Heart right ventricle (tissue), 16 donors: ENCODE results near the gene DIO1. TPM values are rescaled to one million over a fixed set of nuclear protein-coding genes. Genes with fewer than 3 reads are reported as not detected.

Experiments
- ATAC-seq, 8 donors: fragments of 200-7000 bp; cut with Tn5 transposase; one replicate each; pipeline ENCODE4 v1.9.1; 2020; ENCODE audit warnings: mild to moderate bottlenecking in 8 of 8, moderate library complexity in 8 of 8, moderate number of reproducible peaks in 1 of 8
- DNase-seq, 2 donors: peaks; one replicate each; pipeline ENCODE4 v3.0.0-alpha.2; 2020
- H3K27ac ChIP-seq, 10 donors: fragments of 200-600 bp; sonication (generic) in 2 of 10; one replicate each; pipeline versions ENCODE4 v1.5.0 to v1.8.0; 2020 to 2022; ENCODE audit warnings: mild to moderate bottlenecking in 3 of 10
- H3K27me3 ChIP-seq, 7 donors: fragments of 200-600 bp; one replicate each; pipeline ENCODE4 v1.8.0; 2021 to 2022; ENCODE audit warnings: mild to moderate bottlenecking in 2 of 7
- H3K36me3 ChIP-seq, 9 donors: fragments of 200-600 bp; sonication (generic) in 1 of 9; one replicate each; pipeline versions ENCODE4 v1.5.0 to v1.8.0; 2020 to 2022; ENCODE audit warnings: mild to moderate bottlenecking in 2 of 9
- H3K4me1 ChIP-seq, 9 donors: fragments of 200-600 bp; sonication (generic) in 1 of 9; one replicate each; pipeline versions ENCODE4 v1.5.0 to v1.8.0; 2020 to 2022; ENCODE audit warnings: mild to moderate bottlenecking in 4 of 9
- H3K4me3 ChIP-seq, 10 donors: fragments of 200-600 bp; sonication (generic) in 2 of 10; one replicate each; pipeline versions ENCODE4 v1.5.0 to v1.8.0; 2020 to 2022; ENCODE audit warnings: mild to moderate bottlenecking in 7 of 10, moderate library complexity in 2 of 10
- H3K9me3 ChIP-seq, 11 donors: fragments of 200-600 bp in 10 of 11; sonication (generic) in 2 of 11; one replicate each; pipeline versions ENCODE4 v1.5.0 to v1.8.0; 2013 to 2022; ENCODE audit warnings: mild to moderate bottlenecking in 2 of 11, control low read depth in 1 of 11, moderate library complexity in 1 of 11
- WGBS, 2 donors: extraction: QIAGEN DNeasy Blood & Tissue Kit; methylation state at CpG; one replicate each; pipeline ENCODE4 v1.1.7; 2013; ENCODE audit warnings: inconsistent platforms in 1 of 2; 5-methylcytosine and 5-hydroxymethylcytosine counted together
- intact Hi-C, 10 donors: fragments of 100-400 bp; cut with DNase I; formaldehyde crosslinking; loops; one replicate each; pipeline versions ENCODE4 v1.11.1 to v1.14.2; 2022
- polyA plus RNA-seq, 2 donors: library from polyadenylated mRNA; stranded (reverse); fragments of 200-250 nt; gene quantifications; one replicate each; pipeline ENCODE4 v1.2.3, GENCODE V29; 2013
- total RNA-seq, 10 donors: library from RNA; stranded (reverse); fragmentation: NEBNext Ultra II Directional in 3 of 10; extraction: Animal tissue kit (Norgen Biotek cat#: 25700) in 3 of 10; gene quantifications; one replicate each; pipeline versions ENCODE4 v1.2.1 to v1.2.4, GENCODE V29; 2021 to 2023
- TF ChIP-seq, protein P1 (sequence below), 9 donors: fragments of 200-600 bp; sonication (generic) in 2 of 9; IDR thresholded peaks; one replicate each; pipeline versions ENCODE4 v1.5.0 to v1.8.0; 2021 to 2022; ENCODE audit warnings: antibody characterized with exemption in 9 of 9, mild to moderate bottlenecking in 5 of 9, moderate library complexity in 1 of 9
- donor health status: Arrhythmogenic right ventricular cardiomyopathy.
- donor health status: ischemic (EF 13 %, LVEDD 7.1; RV severe dilation, severe dysfunction).
- donor health status: healthy with polysubstance abuse.
- donor health status: DM: no; HTN: yes; CAD: no.
- donor health status: DM: no; HTN: no; CAD: no.
- donor health status: ischemic (EF 25% LVEDD 6.9; RV normal size, moderate dysfunction).
- donor health status: ischemic (EF 25% LVEDD 5.7; RV mildly dilated, moderate dysfunction).
- donor health status: healthy.
- donor health status: DM: yes; HTN: yes; CAD: no.
- donor health status: Ischemic cardiomyopathy.
- donor health status: ischemic (EF 35%, LVEDD 5.7; RV mildly dilated, moderate dysfunction).
- donor health status: nonischemic (EF 11% LVEDD 7.7; RV severe dilation, severe dysfunction).
- donor health status: DM: yes; HTN: yes; CAD: no.
- donor health status: PGD.
- donor health status: ischemic (EF 29% LVEDD 5.4; RV normal size, mild dysfunction).
- donor health status: nonischemic (EF 23%, LVEDD 6.1; RV moderate dilation, normal function).

Gene DIO1
- total and polyA plus RNA-seq, 12 donors: not detected

DNA sequence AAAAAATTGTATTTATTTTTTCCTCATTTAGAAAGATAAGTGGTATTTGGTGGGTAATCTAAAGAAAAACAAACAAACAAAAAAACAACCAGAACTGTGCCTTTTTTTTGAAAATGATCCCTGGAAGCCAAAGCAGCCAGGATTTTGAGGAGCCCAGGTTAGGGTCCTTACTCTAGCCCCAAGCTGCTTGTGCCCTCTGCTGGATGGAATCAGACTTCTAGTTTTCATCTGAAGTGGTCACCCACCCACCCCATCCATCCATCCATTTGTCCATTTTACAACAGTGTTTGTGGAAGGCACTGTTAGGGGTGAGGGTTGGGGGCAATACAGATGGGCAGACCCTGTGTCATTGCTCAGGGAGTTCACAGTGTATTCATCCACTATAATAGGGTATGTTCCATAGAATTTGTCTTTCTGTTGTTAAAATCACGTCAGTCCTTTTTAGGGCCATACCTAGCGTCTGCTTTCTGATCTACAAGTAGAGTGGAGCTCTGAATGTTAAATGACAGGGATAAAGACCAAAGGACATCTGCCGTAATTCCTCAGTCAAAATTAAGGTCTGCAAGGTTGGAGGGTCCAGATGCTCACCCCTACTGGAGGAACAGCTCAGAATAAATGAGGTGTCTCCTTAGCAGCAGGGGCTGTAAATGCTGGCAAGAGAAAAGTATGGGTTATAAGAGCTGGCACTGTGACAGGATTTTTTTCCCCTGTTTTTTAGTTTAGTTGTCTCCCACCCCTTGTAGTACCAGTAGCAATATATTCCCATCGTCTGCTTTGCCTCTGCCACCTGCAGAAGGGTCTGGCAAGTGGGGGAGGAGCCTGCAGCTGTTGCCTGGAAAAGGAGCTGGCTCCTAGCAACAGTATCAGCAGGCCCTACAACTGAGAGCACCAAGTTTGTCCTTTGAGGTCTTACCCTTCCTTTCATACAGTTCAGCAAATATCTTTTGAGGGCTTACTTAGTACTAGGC, 55.3 kb downstream of the DIO1 start:
- Histone ChIP-seq H3K27me3 (no peaks in the 10 kb centered on the region), H3K27ac (peak overlapping the region in 1 of 10 donors; percentile 23), H3K4me1 (peaks cover 0 to 49% (median 28%) of the 10 kb centered on the region in 9 donors), H3K4me3 (no peak overlapping the region), H3K9me3 (no peaks in the 10 kb centered on the region), H3K36me3 (peaks cover 0 to 42% (median 14%) of the 10 kb centered on the region in 9 donors)
- TF ChIP-seq, protein P1, sequence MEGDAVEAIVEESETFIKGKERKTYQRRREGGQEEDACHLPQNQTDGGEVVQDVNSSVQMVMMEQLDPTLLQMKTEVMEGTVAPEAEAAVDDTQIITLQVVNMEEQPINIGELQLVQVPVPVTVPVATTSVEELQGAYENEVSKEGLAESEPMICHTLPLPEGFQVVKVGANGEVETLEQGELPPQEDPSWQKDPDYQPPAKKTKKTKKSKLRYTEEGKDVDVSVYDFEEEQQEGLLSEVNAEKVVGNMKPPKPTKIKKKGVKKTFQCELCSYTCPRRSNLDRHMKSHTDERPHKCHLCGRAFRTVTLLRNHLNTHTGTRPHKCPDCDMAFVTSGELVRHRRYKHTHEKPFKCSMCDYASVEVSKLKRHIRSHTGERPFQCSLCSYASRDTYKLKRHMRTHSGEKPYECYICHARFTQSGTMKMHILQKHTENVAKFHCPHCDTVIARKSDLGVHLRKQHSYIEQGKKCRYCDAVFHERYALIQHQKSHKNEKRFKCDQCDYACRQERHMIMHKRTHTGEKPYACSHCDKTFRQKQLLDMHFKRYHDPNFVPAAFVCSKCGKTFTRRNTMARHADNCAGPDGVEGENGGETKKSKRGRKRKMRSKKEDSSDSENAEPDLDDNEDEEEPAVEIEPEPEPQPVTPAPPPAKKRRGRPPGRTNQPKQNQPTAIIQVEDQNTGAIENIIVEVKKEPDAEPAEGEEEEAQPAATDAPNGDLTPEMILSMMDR (IDR thresholded peaks at IDR 0.05): peak in 7 of 9 donors; percentile 41 to 56 (median 50)
- intact Hi-C loops: loop anchor here in 6 of 10 donors (5.0 to 10.0 kb wide), 7 partner anchors 57 to 112 kb away; partner anchors contain the start of genes YIPF1 (in 4 of the 6), TCEANC2 (in 2 of the 6), TMEM59 (in 2 of the 6) and DIO1 (in 1 of the 6)
- DNase-seq: peak in 1 of 2 donors; percentile 21
- no peak for ATAC-seq
- 80 to 82% methylated on average over 4 of the region's 4 CpGs for WGBS, 2 donors

DNA sequence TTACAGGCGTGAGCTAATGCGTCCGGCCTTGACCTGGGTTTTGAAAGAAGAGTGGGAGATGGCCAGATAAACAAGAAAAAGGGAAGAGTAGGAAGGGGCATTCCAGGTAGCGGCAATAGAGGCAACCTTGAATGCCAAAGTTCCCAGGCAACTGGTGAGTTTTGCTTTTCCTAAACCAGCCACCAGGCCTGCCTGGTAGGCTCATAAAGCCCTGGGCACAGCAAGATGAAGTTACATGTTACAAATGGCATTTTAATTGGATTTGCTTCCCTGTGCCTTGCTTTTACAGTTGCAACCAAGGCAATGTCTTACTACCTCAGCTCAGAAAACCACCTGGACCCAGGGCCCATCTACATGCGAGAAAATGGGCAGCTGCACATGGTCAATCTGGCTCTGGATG, 57.7 kb downstream of the DIO1 start:
- no peak for ATAC-seq
- Histone ChIP-seq H3K36me3 (peaks cover 0 to 57% (median 20%) of the 10 kb centered on the region in 9 donors), H3K27me3 (no peaks in the 10 kb centered on the region), H3K4me1 (peaks cover 0 to 48% (median 25%) of the 10 kb centered on the region in 9 donors), H3K27ac (no peak overlapping the region), H3K9me3 (no peaks in the 10 kb centered on the region), H3K4me3 (no peak overlapping the region)
- no peak for DNase-seq
- intact Hi-C loops: loop anchor here in 1 of 10 donors (5.0 kb wide), 2 partner anchors 74 to 89 kb away; no protein-coding TSS in a partner anchor
- 95 to 97% methylated on average over 5 of the region's 5 CpGs for WGBS, 2 donors
- TF ChIP-seq, protein P1 (IDR thresholded peaks at IDR 0.05): no peak

DNA sequence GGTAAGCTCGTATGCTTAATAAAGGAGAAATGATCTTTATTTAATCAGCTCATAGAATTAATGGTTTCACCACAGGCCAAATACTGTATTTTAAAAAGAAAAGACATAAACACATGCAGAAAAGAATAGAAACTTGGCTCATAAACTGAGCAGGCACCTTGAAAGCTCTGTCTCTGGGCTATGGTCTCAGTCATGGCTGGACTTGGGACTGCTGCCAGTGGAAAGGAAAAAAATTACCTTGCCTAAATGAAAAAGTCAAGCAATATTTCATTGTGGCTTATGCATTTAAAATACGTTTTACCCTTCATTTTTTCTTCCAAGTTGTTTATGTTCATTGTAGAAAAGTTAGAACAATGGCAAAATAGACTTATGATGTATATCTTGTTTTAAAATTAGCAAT, 60.1 kb downstream of the DIO1 start:
- H3K36me3 ChIP-seq: peaks cover 0 to 81% (median 20%) of the 10 kb centered on the region in 9 donors
- TF ChIP-seq, protein P1 (IDR thresholded peaks at IDR 0.05): no peak
- no peak overlapping the region for H3K27ac ChIP-seq

More for the DNA sequence above, 60.1 kb downstream of the DIO1 start:
- intact Hi-C loops: loop anchor here in 1 of 10 donors (5.0 kb wide), 2 partner anchors 77 to 92 kb away; no protein-coding TSS in a partner anchor
- H3K9me3 ChIP-seq: no peaks in the 10 kb centered on the region
- no peak for ATAC-seq
- DNase-seq: no peak
- WGBS, 2 donors: 83 to 90% methylated on average over 2 of the region's 2 CpGs
- peaks cover 3 to 42% (median 17%) of the 10 kb centered on the region in 9 donors for H3K4me1 ChIP-seq
- no peaks in the 10 kb centered on the region for H3K27me3 ChIP-seq
- H3K4me3 ChIP-seq: no peak overlapping the region
